K562 (cell line): ENCODE data around the gene ZMYND8. TPM values are rescaled to one million over a fixed set of nuclear protein-coding genes. Genes with fewer than 3 reads are reported as not detected.

Experiments
- ARID3A ChIP-seq: IDR thresholded peaks from 2 replicates; pipeline ENCODE4 v1.6.1; 2012; ENCODE audit warnings: low read depth, low read length, improper control_type of control experiment, borderline replicate concordance
- DMBX1 ChIP-seq: fragments of 250-450 bp; sonication (Bioruptor Pico); IDR thresholded peaks from 2 replicates; pipeline ENCODE4 v1.8.0; 2022; ENCODE audit warnings: inconsistent platforms, mild to moderate bottlenecking, moderate library complexity, borderline replicate concordance
- HIVEP1 ChIP-seq: fragments of 250-450 bp; sonication (Bioruptor Pico); IDR thresholded peaks from 2 replicates; pipeline ENCODE4 v1.4.0; 2020; ENCODE audit warnings: mild to moderate bottlenecking
- TEAD4 ChIP-seq, 2 experiments: sonication (generic) in 1 of 2; formaldehyde crosslinking in 1 of 2; IDR thresholded peaks; 2 replicates each; pipeline versions ENCODE4 v1.6.1 to v1.8.0; 2012 to 2022; ENCODE audit warnings: borderline replicate concordance in 1 of 2, inconsistent platforms in 1 of 2, low read length in 1 of 2, mild to moderate bottlenecking in 1 of 2, missing genetic modification reagents in 1 of 2
- ZNF592 ChIP-seq: fragments of 450-650 bp; IDR thresholded peaks from 2 replicates; pipeline ENCODE4 v1.6.1; 2017; ENCODE audit warnings: antibody characterized with exemption, mild to moderate bottlenecking
- polyA plus RNA-seq, 8 experiments: library from polyadenylated mRNA; depleted of rRNA in 4 of 8; stranded (reverse) in 5 of 8; unstranded in 3 of 8; fragments of >200 nt; fragmentation: Nextera tagmentation in 2 of 8; fragmentation: Illumina TruSeq in 1 of 8; extraction: Ambion mirVana in 2 of 8; extraction: Trizol in 1 of 8; gene quantifications; 2 replicates each; pipeline versions ENCODE4 v1.2.1 to v1.2.3, GENCODE V29; 2011 to 2014; ENCODE audit warnings: inconsistent platforms in 1 of 8, missing spikeins in 1 of 8
- total RNA-seq, 7 experiments: library from RNA; depleted of rRNA in 6 of 7; stranded (reverse); fragments of >200 nt in 6 of 7; fragmentation: Illumina TruSeq in 2 of 7; extraction: Trizol in 2 of 7; gene quantifications; 2 replicates each; pipeline versions ENCODE4 v1.2.1 to v1.2.3, GENCODE V29; 2011 to 2021; ENCODE audit warnings: low replicate concordance in 1 of 7

The ZMYND8 gene
- total and polyA plus RNA-seq, 9 of the 15 experiments (the other 6 are each of a cell fraction or from before 2014, with no cell fraction given), result 31.8 to 148 (median 71.9) TPM

GRCh38 chr20:47332381-47333206 is 23.9 kb downstream of the ZMYND8 start (continued):
- TF ChIP-seq ZNF592 (peak; percentile 66; the same call in 1 of the 2 replicates), DMBX1 (CRISPR knock-in tag) (peak; percentile 57; the same call in 1 of the 2 replicates), ARID3A (no peak), HIVEP1 (0 out of 2 replicates have a peak, but pooled peaks have one; percentile 43), TEAD4 (IDR thresholded peaks at IDR 0.05; ENCODE audit: low read length) (0 out of 2 replicates have a peak, but pooled peaks have one; percentile 43), TEAD4 (CRISPR knock-in tag; IDR thresholded peaks at IDR 0.05; ENCODE audit: borderline replicate concordance) (no peak)
- TF ChIP-seq, all 486 proteins: peak for 31
